Psoas muscle (tissue), 8 donors: ENCODE data around the gene VAPA. TPM values are rescaled to one million over a fixed set of nuclear protein-coding genes. Genes with fewer than 3 reads are reported as not detected.

ENCODE experiments used
- ATAC-seq, 4 donors: fragments of 200-7000 bp; cut with Tn5 transposase; one replicate each; pipeline ENCODE4 v1.9.1; 2020; ENCODE audit warnings: moderate library complexity in 3 of 4, mild to moderate bottlenecking in 2 of 4
- DNase-seq, 2 donors: peaks; one replicate each; pipeline ENCODE4 v3.0.0-alpha.2; 2020
- H3K27ac ChIP-seq: fragments of 200-600 bp; one replicate; pipeline ENCODE4 v1.8.0; 2022
- H3K27me3 ChIP-seq, 3 donors: fragments of 200-600 bp in 1 of 3; one replicate each; pipeline versions ENCODE4 v1.6.1 to v1.8.0; 2013 to 2022; ENCODE audit warnings: low read length in 2 of 3, mild to moderate bottlenecking in 2 of 3, moderate library complexity in 1 of 3; ENCODE audit not compliant: insufficient read depth in 3 of 3
- H3K36me3 ChIP-seq, 2 donors: fragments of 200-600 bp in 1 of 2; one replicate each; pipeline versions ENCODE4 v1.6.1 to v1.8.0; 2013 to 2022; ENCODE audit warnings: low read depth in 1 of 2, mild to moderate bottlenecking in 1 of 2, moderate library complexity in 1 of 2; ENCODE audit not compliant: insufficient read depth in 1 of 2
- H3K4me1 ChIP-seq: fragments of 200-600 bp; one replicate; pipeline ENCODE4 v1.8.0; 2022
- H3K4me3 ChIP-seq: fragments of 200-600 bp; one replicate; pipeline ENCODE4 v1.8.0; 2022; ENCODE audit warnings: mild to moderate bottlenecking
- H3K9me3 ChIP-seq: fragments of 200-600 bp; one replicate; pipeline ENCODE4 v1.8.0; 2022
- WGBS, 3 donors: extraction: QIAGEN DNeasy Blood & Tissue Kit; methylation state at CpG; one replicate each; pipeline versions ENCODE4 v1.1.6 to v1.1.7; 2013; 5-methylcytosine and 5-hydroxymethylcytosine counted together
- intact Hi-C, 2 donors: fragments of 100-400 bp; cut with DNase I; formaldehyde crosslinking; loops; one replicate each; pipeline versions ENCODE4 v1.11.0 to v1.14.2; 2022
- polyA plus RNA-seq, 3 donors: library from polyadenylated mRNA; stranded (reverse); fragments of 200-250 nt; gene quantifications; one replicate each; pipeline ENCODE4 v1.2.3, GENCODE V29; 2013
- total RNA-seq, 4 donors: library from RNA; stranded (reverse); fragmentation: NEBNext Ultra II Directional in 2 of 4; extraction: Animal tissue kit (Norgen Biotek cat#: 25700) in 2 of 4; gene quantifications; one replicate each; pipeline versions ENCODE4 v1.2.1 to v1.2.4, GENCODE V29; 2021 to 2023
- TF ChIP-seq, protein P1 (sequence below): fragments of 200-600 bp; IDR thresholded peaks from one replicate; pipeline ENCODE4 v1.8.0; 2022; ENCODE audit warnings: antibody characterized with exemption
- donor health status: healthy with polysubstance abuse.
- donor health status: DM: no; HTN: no; CAD: no; lungs with moderate emphysema.
- donor health status: Bipolar disorder and iron deficiency.
- donor health status: healthy.
- donor health status: DM: yes; HTN: yes; CAD: no.
- donor health status: DM: no; HTN: no; CAD: no.
- donor health status: DM: no; HTN: no; CAD: no.
- donor health status: DM: yes; HTN: yes; CAD: no.

The VAPA gene
- total and polyA plus RNA-seq, 7 donors, result 168 to 328 (median 225) TPM

DNA sequence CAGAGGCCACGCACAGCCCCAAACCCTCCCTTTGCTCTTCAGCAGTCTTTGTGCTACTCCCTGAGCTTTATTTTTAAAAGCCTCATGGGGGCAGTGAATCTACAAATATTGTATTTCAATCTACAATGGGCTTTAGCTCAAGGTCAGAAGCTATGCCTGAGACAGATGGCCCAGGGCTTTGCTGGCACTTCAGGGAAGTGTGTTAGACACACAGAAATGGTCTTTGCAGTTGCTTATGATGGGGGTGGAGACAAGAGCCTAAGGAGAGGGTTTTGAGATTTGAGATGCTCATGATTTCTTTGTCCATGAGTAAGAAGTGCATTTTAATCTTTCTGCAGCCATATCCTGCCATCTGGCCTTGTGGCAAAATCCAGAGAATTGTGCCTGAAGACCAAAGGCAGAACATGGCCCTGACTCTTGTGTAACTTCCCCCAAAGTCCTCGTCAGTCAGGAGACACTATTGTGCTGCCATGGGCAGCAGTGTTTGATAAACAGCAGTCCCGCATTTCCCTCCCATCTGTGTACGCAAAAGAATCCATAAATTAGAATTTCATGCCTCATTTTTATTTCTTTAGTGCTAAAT is 92.6 kb downstream of the VAPA start:
- 67 to 86% (median 74%) methylated on average over 4 of the region's 4 CpGs for WGBS, 3 donors
- Histone ChIP-seq H3K4me3 (no peak overlapping the region), H3K4me1 (peaks cover 14% of the 10 kb centered on the region), H3K36me3 (no peaks in the 10 kb centered on the region), H3K27ac (no peak overlapping the region), H3K9me3 (no peaks in the 10 kb centered on the region), H3K27me3 (peaks cover 0 to 3% (median 0%) of the 10 kb centered on the region in 3 donors)
- peak in 2 of 4 donors; percentile 36 to 43 for ATAC-seq
- intact Hi-C loops, result loop anchor here in 1 of 2 donors (2.0 kb wide), 1 partner anchor 512 kb away; no protein-coding TSS in a partner anchor
- TF ChIP-seq, protein P1, sequence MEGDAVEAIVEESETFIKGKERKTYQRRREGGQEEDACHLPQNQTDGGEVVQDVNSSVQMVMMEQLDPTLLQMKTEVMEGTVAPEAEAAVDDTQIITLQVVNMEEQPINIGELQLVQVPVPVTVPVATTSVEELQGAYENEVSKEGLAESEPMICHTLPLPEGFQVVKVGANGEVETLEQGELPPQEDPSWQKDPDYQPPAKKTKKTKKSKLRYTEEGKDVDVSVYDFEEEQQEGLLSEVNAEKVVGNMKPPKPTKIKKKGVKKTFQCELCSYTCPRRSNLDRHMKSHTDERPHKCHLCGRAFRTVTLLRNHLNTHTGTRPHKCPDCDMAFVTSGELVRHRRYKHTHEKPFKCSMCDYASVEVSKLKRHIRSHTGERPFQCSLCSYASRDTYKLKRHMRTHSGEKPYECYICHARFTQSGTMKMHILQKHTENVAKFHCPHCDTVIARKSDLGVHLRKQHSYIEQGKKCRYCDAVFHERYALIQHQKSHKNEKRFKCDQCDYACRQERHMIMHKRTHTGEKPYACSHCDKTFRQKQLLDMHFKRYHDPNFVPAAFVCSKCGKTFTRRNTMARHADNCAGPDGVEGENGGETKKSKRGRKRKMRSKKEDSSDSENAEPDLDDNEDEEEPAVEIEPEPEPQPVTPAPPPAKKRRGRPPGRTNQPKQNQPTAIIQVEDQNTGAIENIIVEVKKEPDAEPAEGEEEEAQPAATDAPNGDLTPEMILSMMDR, result peak; percentile 26
- DNase-seq, result no peak

DNA sequence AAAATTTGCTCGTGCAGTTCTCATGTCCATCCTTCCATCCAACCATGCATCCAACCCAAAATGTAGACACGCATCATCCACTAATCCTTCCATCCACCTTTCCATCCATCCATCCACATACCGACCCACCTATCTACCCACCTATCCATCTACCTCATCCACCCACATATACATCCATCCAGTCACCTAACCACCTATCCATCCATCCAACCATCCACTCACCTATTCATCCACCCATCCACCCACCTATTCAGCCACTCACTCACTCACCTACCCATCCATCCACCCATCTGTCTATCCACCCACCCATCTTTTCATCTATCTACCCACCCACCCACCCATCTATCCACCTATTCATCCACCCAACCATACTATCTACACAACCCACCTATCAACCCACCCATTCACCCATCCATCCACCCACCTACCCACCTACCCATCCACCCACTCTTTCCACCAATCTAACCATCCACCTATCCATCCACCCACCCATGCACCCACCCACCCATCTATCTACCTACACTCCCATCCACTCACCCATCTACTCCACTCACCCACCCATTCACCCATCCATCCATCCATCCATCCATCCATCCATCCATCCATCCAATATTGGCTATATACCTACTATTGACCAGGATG is 94.3 kb downstream of the VAPA start:
- intact Hi-C loops, result no loop called here
- TF ChIP-seq, protein P1, result no peak
- Histone ChIP-seq H3K36me3 (no peaks in the 10 kb centered on the region), H3K4me3 (no peak overlapping the region), H3K4me1 (peaks cover 14% of the 10 kb centered on the region), H3K9me3 (no peaks in the 10 kb centered on the region), H3K27me3 (peaks cover 0 to 2% (median 0%) of the 10 kb centered on the region in 3 donors), H3K27ac (no peak overlapping the region)
- 96 to 99% (median 99%) methylated on average over 3 of the region's 3 CpGs for WGBS, 3 donors
- DNase-seq (no peak), ATAC-seq (no peak)

Other genes with a start within 250 kb of the VAPA start
- gene RAB31, start 205.7 kb upstream of the VAPA start, total RNA-seq, result 1 to 10 TPM; 5.3 to 8.9 (median 6.6) TPM
- 1 to 10 TPM; 2.2 to 4.1 (median 3.0) TPM for gene RAB31, start 205.7 kb upstream of the VAPA start, polyA plus RNA-seq
- under 1 TPM in 1 of 4 donors, not detected in 3; 0.19 TPM for gene TXNDC2, start 28.0 kb upstream of the VAPA start, total RNA-seq
- gene TXNDC2, start 28.0 kb upstream of the VAPA start, polyA plus RNA-seq, result under 1 TPM in 1 of 3 donors, not detected in 2; 0.04 TPM